Fibroblast of the aortic adventitia (primary cell): Measurements from ENCODE around the gene SLC5A6. TPM values are rescaled to one million over a fixed set of nuclear protein-coding genes. Genes with fewer than 3 reads are reported as not detected.

Experiments
- DNase-seq: peaks from one replicate; pipeline ENCODE4 v3.0.0-alpha.2; 2010; ENCODE audit warnings: low read depth
- H3K4me3 ChIP-seq: 2 replicates; pipeline ENCODE4 v1.5.1; 2011; ENCODE audit warnings: low read depth, mild to moderate bottlenecking, control low read depth, low read length, moderate library complexity
- total RNA-seq: library from RNA; depleted of rRNA; stranded (reverse); fragments of >200 nt; gene quantifications from 2 replicates; pipeline ENCODE4 v1.2.3, GENCODE V29; 2012; ENCODE audit warnings: low replicate concordance
- TF ChIP-seq, protein P1 (sequence below): IDR thresholded peaks from 2 replicates; pipeline ENCODE4 v1.5.1; 2011; ENCODE audit warnings: mild to moderate bottlenecking, low read length, control low read depth, inconsistent platforms; ENCODE audit not compliant: insufficient read depth

Gene SLC5A6
- total RNA-seq, 1 donor: 20.0 TPM

DNA sequence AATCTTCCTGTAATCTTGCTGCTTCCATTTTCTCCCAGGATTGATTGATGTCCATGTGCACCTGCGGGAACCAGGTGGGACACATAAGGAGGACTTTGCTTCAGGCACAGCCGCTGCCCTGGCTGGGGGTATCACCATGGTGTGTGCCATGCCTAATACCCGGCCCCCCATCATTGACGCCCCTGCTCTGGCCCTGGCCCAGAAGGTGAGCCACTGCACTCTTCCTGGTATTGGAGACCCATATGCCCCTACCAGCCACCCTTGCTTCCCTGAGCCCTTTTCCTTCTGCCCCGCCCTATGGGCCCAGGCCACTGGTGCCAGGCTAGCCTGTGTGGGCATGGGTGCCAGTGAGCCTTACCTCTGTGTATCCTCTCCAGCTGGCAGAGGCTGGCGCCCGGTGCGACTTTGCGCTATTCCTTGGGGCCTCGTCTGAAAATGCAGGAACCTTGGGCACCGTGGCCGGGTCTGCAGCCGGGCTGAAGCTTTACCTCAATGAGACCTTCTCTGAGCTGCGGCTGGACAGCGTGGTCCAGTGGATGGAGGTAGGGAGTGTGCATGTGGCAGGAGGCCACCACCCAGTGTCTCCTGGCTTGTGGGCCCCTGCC is 25.4 kb upstream of the SLC5A6 start:
- DNase-seq: no peak
- TF ChIP-seq, protein P1, sequence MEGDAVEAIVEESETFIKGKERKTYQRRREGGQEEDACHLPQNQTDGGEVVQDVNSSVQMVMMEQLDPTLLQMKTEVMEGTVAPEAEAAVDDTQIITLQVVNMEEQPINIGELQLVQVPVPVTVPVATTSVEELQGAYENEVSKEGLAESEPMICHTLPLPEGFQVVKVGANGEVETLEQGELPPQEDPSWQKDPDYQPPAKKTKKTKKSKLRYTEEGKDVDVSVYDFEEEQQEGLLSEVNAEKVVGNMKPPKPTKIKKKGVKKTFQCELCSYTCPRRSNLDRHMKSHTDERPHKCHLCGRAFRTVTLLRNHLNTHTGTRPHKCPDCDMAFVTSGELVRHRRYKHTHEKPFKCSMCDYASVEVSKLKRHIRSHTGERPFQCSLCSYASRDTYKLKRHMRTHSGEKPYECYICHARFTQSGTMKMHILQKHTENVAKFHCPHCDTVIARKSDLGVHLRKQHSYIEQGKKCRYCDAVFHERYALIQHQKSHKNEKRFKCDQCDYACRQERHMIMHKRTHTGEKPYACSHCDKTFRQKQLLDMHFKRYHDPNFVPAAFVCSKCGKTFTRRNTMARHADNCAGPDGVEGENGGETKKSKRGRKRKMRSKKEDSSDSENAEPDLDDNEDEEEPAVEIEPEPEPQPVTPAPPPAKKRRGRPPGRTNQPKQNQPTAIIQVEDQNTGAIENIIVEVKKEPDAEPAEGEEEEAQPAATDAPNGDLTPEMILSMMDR: no peak
- H3K4me3 ChIP-seq: no peak overlapping the region

DNA sequence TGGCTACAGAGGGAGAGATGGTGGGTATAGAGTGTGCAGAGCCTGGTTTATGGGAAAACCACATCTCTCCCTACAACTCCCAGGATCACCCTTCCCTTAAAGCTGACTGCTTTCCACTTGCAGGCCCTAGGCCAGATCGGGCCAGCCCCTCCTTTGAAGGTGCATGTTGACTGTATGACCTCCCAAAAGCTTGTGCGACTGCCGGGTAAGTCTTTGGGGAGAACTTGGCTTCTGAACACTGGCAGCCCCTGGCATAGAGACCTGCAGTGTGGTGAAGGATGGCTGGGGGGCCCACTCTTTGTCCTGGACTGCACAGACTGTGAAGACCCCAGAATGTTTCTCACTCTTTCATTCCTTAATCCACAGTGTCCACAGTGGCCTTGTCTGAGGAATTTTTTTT is 24.6 kb upstream of the SLC5A6 start:
- TF ChIP-seq, protein P1: no peak
- DNase-seq: no peak

DNA sequence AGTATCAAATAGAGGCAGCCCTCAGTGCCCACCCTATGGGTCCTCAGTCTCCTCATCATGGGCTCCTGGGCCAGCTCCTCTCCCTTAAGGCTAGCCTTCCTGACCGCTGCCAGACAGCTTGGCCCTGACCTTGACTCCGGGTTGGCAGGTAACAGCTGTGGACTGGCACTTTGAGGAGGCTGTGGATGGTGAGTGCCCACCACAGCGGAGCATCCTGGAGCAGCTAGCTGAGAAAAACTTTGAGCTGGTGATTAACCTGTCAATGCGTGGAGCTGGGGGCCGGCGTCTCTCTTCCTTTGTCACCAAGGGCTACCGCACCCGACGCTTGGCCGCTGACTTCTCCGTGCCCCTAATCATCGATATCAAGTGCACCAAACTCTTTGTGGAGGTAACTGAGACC is 24.1 kb upstream of the SLC5A6 start:
- no peak overlapping the region for H3K4me3 ChIP-seq
- TF ChIP-seq, protein P1: no peak
- no peak for DNase-seq

More for the DNA sequence above, 24.6 kb upstream of the SLC5A6 start:
- H3K4me3 ChIP-seq: no peak overlapping the region

DNA sequence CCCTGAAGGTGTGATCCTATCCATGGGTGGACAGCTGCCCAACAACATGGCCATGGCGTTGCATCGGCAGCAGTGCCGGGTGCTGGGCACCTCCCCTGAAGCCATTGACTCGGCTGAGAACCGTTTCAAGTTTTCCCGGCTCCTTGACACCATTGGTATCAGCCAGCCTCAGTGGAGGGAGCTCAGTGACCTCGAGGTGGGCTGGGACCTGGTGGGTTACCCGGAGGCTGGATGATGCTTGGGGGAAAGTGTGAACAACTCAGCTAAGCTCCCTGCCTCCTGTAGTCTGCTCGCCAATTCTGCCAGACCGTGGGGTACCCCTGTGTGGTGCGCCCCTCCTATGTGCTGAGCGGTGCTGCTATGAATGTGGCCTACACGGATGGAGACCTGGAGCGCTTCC is 21.3 kb upstream of the SLC5A6 start:
- TF ChIP-seq, protein P1: no peak
- no peak for DNase-seq
- no peak overlapping the region for H3K4me3 ChIP-seq

DNA sequence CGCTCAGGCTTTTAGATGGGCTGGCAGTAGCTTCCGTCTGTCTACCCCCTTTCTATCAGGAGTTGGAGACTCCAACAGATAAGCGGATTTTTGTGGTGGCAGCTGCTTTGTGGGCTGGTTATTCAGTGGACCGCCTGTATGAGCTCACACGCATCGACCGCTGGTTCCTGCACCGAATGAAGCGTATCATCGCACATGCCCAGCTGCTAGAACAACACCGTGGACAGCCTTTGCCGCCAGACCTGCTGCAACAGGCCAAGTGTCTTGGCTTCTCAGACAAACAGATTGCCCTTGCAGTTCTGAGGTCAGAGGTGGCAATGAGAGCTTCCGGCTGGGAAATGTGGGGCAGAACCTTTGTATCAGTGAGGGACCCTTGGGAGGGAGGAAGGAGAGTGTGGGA is 19.9 kb upstream of the SLC5A6 start:
- TF ChIP-seq, protein P1: no peak
- no peak overlapping the region for H3K4me3 ChIP-seq
- DNase-seq: no peak

DNA sequence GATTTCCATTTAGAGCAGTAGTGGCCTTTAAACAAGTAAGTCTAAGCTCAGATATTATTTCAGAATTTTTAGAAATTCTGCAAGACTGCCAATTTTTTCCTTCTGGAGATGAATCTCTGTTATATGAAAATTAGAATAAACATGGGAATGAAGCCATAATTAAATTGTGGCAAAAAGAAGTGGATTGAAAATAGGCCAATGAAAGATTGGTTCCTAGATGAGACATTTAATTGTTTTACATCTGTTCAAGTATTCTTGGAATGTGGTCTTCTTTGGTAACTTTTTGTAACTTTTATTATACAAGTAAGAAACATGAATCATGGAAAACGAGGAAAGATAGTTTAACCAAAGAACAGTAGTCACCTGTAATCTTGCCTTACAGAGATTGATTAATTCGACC is 15.4 kb upstream of the SLC5A6 start:
- no peak overlapping the region for H3K4me3 ChIP-seq
- TF ChIP-seq, protein P1: no peak
- DNase-seq: no peak

DNA sequence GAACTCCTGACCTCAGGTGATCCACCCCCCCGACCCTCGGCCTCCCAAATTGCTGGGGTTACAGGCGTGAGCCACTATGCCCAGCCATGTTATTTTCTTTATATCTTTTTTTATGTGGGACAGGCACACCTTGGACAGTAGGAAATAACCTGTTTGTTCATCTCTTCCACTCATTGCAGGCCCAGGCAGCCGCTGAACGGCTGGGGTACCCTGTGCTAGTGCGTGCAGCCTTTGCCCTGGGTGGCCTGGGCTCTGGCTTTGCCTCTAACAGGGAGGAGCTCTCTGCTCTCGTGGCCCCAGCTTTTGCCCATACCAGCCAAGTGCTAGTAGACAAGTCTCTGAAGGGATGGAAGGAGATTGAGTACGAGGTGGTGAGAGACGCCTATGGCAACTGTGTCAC is 13.5 kb upstream of the SLC5A6 start:
- DNase-seq: no peak
- no peak overlapping the region for H3K4me3 ChIP-seq
- TF ChIP-seq, protein P1: no peak
